ENCODE results near the gene TRIO.

The TRIO gene

GRCh38 chr5:14231156-14231555 is 88.0 kb downstream of the TRIO start:
- DNase-seq: no peak

- no peak for DNase-seq
Observed at GRCh38 chr5:14231890-14232289, 88.7 kb downstream of the TRIO start.

- no peak for DNase-seq
Observed at GRCh38 chr5:14234204-14234603, 91.1 kb downstream of the TRIO start.

- DNase-seq: no peak
Observed at GRCh38 chr5:14235872-14236271, 92.7 kb downstream of the TRIO start.

- no peak for DNase-seq
Observed at GRCh38 chr5:14236757-14237156, 93.6 kb downstream of the TRIO start.

- DNase-seq: no peak
Observed at GRCh38 chr5:14237317-14238086, 94.4 kb downstream of the TRIO start.

- no peak for DNase-seq
Observed at GRCh38 chr5:14238272-14238671, 95.1 kb downstream of the TRIO start.

GRCh38 chr5:14239404-14239803 is 96.3 kb downstream of the TRIO start:
- no peak for DNase-seq

GRCh38 chr5:14239951-14240350 is 96.8 kb downstream of the TRIO start:
- DNase-seq: no peak

- no peak for DNase-seq
Observed at GRCh38 chr5:14240359-14240758, 97.2 kb downstream of the TRIO start.

- no peak for DNase-seq
Observed at GRCh38 chr5:14241141-14241540, 98.0 kb downstream of the TRIO start.

- DNase-seq: no peak
Observed at GRCh38 chr5:14242447-14242846, 99.3 kb downstream of the TRIO start.

GRCh38 chr5:14242871-14243383 is 99.8 kb downstream of the TRIO start:
- no peak for DNase-seq

- no peak for DNase-seq
Observed at GRCh38 chr5:14243766-14244165, 100.6 kb downstream of the TRIO start.

GRCh38 chr5:14244721-14245120 is 101.6 kb downstream of the TRIO start:
- DNase-seq: no peak

- DNase-seq: no peak
Observed at GRCh38 chr5:14245132-14245925, 102.2 kb downstream of the TRIO start.

GRCh38 chr5:14246350-14247053 is 103.4 kb downstream of the TRIO start:
- no peak for DNase-seq

GRCh38 chr5:14247054-14247386 is 103.9 kb downstream of the TRIO start:
- DNase-seq: no peak

GRCh38 chr5:14249258-14250082 is 106.3 kb downstream of the TRIO start:
- DNase-seq: no peak

- DNase-seq: no peak
Observed at GRCh38 chr5:14250084-14250695, 107.0 kb downstream of the TRIO start.

GRCh38 chr5:14250748-14251701 is 107.9 kb downstream of the TRIO start:
- no peak for DNase-seq

Data from stimulated activated naive CD4-positive, alpha-beta T cell treated with Interleukin-2 at 50 U/mL for 16 hours (primary cell).